Fibroblast of skin of right quadriceps (primary cell): ENCODE results near the gene CD276.
A peak's percentile ranks its signal among the peaks of the same experiment; 100 is the strongest.

Source experiments
- DNase-seq: peaks from one replicate; pipeline ENCODE4 v3.0.0-alpha.2; 2013

CD276 gene

DNA sequence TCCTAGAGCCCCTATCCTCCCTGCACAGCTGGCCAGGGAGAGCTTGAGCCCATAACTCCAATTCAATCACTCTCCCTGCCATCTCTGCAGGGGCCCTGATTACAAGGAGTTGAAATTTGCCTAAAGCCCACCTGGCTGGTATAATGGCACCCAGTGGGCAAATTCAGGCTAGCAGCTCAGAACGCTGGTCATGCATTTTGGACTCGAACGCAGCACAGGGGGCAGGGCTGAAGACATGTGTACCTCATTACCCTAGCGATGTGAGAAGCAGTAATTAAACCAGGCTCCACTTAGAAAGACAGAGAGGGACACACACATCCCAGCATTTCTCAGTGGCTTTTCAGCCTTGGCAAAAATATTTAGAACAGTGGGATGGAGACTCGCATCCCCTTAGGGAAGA lies 65.8 kb downstream of the CD276 start:
- DNase-seq, result no peak

DNA sequence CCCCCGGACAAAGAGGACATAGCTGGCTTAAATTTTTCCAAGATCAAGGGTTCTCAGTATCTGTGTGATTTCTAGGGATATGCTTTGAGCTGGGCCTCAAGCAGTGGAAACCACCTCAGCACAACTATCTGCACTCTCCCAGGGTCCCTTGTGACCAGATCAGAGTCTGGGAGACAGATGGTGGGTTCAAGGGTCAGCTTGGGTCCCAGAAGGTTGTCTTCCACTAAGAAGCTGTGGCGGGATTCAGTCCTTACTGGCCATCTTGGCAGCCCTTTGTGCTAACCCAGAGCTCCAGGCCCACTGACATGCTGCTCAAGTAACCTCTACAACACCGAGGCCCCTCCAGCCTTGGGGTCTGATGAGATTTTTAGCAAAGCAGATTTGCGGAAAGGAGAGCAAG lies 66.3 kb downstream of the CD276 start:
- no peak for DNase-seq

DNA sequence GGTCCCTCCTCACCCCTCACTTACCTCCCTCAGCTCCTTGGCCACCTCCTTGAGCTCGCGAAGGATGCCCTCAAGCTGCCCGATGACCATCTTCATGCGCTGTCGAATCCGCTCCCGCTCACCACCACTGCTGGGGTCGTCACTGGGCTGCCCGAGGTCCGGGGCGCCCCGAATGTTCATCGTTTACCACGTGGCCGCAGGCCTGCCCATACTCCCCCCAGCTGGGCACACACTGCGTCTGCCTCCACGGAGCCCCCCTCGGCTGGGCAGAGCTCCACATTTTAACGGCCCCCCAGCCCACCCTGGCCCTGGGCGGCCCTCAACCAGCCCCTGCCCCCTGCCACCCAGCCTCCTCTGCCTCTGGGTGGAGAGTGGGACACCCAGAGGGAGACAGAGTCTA lies 66.8 kb downstream of the CD276 start:
- DNase-seq, result no peak

DNA sequence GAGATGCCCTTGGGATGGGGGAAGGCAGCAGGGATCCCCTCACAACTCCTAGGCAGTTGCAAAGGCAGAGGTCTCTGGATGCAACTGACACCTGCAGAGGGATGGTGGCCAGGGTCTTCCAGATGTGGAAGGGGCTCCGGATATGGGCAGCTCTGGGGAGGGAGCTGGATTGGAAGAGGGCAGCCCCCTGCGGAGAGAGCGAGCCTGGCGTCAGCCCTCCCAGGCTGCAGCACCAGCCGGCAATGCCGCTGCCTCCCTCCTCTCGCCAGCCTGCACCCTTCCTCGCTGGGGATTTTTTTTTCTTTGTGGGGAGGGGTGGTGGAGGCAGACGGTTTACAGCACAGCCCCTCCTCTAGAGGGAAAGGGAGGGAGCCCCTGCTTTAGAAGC lies 67.3 kb downstream of the CD276 start:
- DNase-seq, result no peak

DNA sequence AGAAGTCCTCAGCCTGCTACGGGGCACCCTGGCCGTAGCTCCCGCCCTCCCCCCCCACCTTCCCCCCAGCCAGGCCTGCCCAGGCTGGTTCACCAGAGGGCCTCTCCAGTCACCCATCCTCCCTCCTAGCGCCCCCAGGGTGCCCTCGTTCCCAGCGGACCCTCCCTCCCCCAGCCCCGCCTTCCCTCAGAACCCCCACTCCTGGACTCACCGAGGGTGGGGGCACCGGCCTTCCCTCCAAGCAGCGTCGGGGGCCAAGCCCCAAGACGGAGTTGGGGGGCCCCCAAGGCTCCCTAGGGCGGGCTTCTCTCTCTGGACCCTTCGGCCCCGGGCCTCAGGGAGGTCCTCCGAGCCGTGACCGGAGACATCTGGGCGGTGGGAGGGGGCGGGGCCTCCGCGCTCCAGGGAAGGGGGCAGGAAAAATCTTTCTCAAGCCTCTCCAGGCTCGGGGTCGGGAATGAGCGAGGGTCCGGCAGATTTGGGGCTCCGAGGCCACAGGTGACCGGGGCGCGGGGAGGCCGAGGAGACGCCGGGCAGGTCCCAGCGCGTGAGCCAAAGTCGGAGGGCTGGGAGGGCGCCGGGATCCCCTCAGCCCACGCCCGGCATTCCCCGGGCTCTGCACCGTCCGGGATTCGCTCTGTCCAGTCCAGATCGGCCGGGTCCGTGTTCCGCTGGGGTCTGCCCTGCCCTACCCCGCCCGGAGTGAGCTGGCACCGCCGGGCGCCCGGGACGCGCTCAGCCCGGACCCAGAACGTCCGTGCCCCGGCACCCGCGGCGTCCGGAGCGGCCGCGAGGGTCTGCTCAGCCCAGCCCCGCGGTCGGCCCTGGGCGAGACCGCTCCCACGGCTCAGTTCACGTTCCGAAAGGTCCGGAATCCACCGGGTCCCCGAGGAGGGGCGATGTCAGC lies 68.0 kb downstream of the CD276 start:
- no peak for DNase-seq

DNA sequence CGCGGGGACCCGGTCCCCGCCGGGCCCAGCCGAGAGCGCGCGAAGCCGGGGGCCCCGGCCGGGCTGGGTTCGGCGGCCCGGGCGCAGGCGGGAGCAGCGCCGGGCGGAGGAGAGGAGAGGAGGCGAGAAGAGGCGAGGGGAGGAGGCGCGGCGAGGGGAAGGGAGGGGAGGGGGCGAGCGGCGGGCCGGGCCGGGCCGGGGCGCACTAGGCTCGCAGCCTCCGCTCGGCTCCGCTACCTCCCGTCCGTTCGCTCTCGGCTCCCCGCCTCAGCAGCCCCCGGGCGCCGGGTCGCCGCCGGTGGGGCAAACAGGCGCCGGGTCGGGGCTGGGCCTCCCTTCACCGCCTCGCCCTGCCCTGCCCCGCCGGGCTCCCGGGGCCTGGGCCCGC lies 68.6 kb downstream of the CD276 start:
- peak; percentile 8 for DNase-seq

DNA sequence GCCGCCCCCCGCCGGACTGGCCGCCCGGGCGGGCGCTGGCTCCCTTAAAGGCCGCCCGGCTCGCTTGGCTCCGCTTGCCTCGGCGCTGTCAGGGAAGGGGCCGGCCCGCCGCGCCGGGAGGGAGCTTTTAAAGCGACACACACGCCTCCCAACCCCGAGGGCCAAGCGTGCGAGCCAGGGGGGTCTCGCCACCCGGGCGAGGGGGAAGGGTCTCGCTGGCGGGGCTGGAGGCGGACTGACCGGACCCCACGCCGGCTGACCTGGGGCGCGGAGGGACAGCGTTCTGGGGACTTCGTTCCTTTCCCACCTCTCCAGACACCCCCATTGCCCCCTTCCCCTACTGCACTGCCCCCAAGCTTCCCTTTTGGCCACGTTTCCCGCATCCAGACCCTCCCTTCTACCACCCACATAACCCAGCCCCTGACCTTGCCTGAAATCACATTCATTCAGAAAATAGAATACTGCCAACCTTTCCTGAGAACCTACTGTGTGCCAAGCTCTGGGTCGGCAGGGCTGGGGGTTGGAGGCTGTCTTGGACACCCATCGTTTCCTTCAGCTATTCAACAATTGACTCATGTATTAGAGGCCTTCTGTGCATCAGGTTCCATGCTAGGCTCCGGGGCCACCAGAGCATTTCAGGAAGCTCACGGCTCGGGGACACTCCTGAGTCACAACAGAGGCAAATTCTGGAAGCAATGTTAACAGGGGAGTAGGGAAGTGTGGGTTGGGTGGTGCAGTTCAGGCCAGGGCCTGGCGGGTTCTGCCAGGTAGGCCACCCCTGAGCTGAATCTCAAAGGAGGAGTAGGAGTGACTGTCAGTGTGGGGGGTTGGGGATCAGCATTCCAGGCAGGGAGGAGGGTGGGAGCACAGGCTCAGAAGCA lies 69.3 kb downstream of the CD276 start, which contains the start of gene INSYN1:
TSS of gene INSYN1 (minus strand) at position 102 of the 881 bp plus-strand sequence. CDS start 2,221 bp downstream, outside the sequence.
- peak; percentile 39 for DNase-seq

DNA sequence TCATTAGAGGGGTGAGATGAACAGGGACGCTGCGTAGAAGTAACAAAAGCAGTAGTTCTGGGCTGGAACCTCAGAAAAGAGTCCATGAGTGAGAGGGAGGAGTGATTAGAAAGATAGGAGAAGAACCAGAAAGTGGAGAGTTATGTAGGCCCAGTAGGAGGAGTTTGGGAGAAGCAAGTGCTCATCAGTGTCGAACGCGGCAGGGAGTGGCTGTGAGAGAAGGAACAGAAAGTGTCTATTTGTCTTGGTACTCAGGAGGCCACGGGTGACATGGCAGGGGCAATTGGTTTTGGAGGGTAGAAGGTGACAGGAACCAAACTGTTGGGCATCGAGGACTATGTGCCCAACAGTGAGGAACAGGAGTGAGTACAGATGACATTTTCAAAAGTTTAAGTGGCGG lies 70.3 kb downstream of the CD276 start:
- no peak for DNase-seq

DNA sequence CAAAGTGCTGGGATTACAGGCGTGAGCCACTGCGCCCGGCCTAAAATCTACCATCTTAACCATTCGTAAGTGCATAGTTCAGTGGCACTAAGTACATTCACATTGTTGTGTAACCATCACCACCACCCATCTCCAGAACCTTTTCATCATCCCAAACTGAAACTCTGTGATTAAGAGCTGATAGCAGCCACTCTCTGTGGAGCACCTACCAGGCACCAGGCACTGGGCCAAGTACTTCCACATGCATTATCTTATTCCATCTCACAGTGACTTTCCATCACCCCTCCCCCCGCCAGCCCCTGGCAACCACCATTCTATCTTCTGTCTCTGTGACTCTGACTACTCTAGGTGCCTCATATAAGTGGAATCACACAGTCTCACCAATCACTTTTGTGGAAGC lies 71.3 kb downstream of the CD276 start:
- DNase-seq, result peak; percentile 7

DNA sequence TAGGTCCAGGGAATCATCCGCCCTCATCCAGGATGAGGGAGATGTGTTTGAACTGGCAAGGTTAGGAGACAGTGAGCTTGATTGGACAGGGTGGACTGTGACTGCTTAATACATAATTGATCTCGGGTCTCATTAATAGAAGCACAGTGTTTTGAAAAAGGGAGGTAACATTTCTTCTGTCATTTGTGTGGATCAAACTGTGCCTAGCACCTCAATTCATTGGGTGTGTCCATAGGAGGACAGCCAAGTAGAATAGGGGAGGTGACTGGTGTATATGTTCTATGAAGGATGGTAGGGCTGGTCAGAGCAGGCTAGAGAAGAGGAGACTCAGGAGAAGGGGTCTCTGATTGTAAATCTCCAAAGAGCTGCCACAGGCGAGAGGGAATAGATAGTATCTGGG lies 71.8 kb downstream of the CD276 start:
- no peak for DNase-seq

DNA sequence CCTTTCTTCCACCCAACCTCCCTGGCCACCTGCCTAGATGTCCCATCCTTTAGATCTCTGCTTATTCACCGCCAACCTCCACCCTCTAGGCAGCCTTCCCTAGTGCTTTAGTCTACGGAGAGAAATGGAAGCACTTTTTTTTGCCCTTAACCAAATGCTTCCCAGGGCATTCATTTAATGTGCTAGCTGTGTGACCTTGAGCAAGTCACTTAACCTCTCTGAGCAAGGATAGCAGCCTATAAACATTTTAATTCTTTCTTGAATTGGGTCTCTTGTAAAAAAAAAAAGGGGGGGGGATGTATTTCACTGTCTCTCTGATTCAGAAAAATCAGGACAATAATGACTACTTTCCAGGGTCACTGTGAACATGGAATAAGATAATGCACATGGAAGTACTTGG lies 72.2 kb downstream of the CD276 start:
- no peak for DNase-seq

DNA sequence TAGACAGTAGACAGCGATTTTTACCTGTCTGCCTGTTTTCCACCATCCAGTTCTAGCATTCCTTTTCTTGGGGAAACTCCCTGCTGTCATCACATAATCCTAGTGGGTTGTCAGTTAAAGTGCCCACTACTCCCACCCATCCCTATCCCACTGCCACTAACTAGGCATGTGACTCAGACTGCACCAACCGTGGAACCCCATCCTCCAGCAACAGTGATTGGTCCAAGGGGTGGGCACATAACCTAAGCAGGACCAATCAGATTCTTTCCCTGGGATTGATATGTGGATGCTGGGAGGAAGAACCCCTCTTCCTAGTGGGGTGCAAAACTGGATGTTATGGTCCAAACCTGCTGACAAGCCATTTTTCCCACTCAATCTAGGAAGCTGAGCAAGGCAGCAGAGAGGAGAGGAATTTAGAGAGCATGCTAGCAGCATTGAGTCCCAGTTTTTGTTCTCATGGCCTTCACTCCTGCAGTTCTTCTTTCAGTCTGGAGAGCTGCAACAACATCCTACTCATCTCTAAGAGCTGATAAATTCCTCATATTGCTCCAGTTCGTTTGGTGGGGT lies 72.8 kb downstream of the CD276 start:
- no peak for DNase-seq

DNA sequence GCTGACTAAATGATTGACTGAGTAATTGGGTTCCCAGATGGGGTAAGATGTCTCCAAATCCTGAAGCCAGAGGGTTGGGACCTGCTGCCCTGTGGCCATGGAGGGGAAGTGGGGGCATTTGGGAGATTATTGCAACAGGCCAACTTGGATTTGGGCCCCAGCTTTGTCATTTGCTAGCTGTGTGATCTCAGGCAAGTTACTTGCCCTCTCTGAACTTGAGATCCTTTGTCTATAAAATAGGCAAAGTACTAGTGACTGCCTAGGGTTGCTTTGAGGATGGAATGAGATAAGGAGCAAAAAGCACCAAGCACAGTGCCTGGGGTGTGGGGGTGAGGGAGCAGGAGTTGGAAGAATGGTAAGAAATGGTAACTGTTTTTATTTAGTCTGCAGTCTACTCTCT lies 73.4 kb downstream of the CD276 start:
- DNase-seq, result no peak

DNA sequence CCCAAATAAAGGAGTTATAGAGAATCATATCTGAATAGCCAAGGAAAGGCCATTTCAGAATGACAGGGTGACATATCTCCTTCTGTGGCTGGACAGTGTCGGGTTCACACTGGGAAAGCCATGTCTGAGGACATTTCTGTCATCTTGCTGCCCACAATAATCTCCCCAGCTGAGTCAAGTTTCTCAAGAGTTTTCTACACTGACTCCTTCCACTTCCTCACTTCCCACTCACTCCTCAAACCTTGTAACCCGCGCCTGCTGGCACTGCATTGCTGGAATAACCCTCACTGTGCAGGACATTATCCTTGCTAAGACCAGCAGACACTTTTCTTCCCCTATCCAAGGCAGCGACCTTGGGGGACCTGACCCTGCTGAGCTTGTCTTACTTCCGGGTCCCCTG lies 74.3 kb downstream of the CD276 start:
- no peak for DNase-seq

DNA sequence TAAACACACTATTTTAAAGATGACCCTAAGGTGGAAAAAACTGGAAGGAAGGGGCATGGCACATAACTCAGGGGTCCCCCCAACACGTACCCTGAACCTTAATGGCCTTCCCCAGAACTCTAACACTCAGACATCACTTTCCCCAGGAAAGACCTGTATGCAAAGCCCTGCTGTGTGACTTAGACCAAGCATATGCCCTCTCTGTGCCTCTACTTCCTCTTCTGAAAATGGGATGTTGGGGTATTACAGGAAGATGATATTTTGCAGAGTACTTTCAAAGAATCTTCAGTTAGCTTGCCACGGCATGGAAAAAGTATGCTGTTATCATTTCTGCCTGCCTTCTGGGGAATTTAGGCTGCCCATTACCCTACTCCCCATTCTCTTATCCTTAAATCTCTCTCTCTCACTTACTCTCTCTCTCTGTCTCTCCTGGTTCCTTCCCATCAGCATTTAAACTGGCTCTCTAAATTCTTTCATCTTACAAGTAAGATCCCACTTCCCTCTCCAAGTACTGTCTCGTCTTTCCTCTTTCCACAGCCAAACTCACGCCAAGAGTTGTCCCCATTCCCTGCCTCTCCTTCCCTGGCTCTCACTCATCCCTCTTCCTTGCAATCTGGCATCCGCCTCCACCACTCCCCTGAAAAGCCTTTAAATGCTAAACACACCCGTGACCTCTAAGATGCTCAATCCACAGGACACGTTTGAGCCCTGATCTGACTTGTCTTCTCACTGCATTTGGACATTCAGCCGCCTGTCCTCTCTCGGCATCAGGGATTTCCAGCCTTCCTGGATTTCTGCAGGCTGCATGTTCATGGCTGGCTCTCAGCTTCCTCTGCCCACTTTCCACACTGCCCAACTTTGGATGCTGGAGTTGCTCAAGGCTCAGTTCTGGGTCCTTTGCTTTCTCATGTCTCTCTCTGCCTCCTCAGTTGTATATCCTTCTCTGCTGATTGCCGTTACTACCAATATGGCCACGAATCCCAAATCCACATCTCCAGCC lies 76.4 kb downstream of the CD276 start:
- no peak for DNase-seq

DNA sequence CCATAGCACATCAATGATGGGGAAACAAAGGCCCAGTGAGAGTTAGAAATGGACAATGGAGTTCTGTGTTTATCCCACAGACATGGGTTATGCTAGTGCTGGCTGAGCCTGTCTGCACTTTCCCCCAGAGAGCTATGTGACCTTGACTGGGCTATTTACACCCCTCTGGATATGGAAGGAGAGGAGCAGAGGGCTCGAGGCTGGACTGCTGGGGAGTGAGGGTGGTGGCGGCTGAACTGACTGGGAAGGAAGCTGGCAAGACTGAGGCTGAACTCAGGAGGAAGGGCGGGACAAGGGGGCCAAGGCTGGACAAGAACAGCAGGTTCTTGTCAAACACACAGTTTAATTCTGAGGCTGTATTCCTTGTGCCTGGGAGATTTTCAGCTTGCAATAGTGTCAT lies 79.7 kb downstream of the CD276 start:
- DNase-seq, result no peak
